Measurements from ENCODE around the gene BORCS6.
A peak's percentile ranks its signal among the peaks of the same experiment; 100 is the strongest.

The BORCS6 gene

GRCh38 chr17:8210761-8211458, 20.9 kb upstream of the BORCS6 start:
- no peak for DNase-seq

GRCh38 chr17:8209907-8210760, 20.2 kb upstream of the BORCS6 start, which contains the start of gene AURKB:
TSS of gene AURKB (minus strand) at chr17:8210575. CDS start at chr17:8210224, 351 bp downstream.
- peak; percentile 98 for DNase-seq

- DNase-seq: no peak
Observed at GRCh38 chr17:8206536-8206935, 16.6 kb upstream of the BORCS6 start.

GRCh38 chr17:8204761-8205555, 15.0 kb upstream of the BORCS6 start:
- DNase-seq: no peak

- peak; percentile 90 for DNase-seq
Observed at GRCh38 chr17:8192070-8192815, 2.3 kb upstream of the BORCS6 start.

GRCh38 chr17:8190506-8190905, 526 bp upstream of the BORCS6 start:
- DNase-seq: no peak

GRCh38 chr17:8189041-8189710, 804 bp downstream of the BORCS6 start:
- DNase-seq: peak; percentile 45

GRCh38 chr17:8188263-8188839, 1.6 kb downstream of the BORCS6 start:
- DNase-seq: peak; percentile 43

- peak; percentile 97 for DNase-seq
Observed at GRCh38 chr17:8187517-8188262, 2.3 kb downstream of the BORCS6 start.

- DNase-seq: peak; percentile 98
Observed at GRCh38 chr17:8186787-8187516, 3.0 kb downstream of the BORCS6 start.

GRCh38 chr17:8186446-8186786, 3.6 kb downstream of the BORCS6 start:
- DNase-seq: no peak

GRCh38 chr17:8185582-8186445, 4.2 kb downstream of the BORCS6 start:
- DNase-seq: peak; percentile 95

- no peak for DNase-seq
Observed at GRCh38 chr17:8176998-8177731, 12.8 kb downstream of the BORCS6 start.

GRCh38 chr17:8176197-8176940, 13.6 kb downstream of the BORCS6 start, which contains the start of gene TMEM107:
TSS of gene TMEM107 (minus strand) at chr17:8176380. CDS start at chr17:8176286, 94 bp downstream.
- peak; percentile 94 for DNase-seq

GRCh38 chr17:8175795-8176196, 14.2 kb downstream of the BORCS6 start:
- peak; percentile 42 for DNase-seq

- no peak for DNase-seq
Observed at GRCh38 chr17:8173871-8174322, 16.1 kb downstream of the BORCS6 start.
